PC-3 (cell line): ENCODE results near the gene TMEM131L. TPM values are rescaled to one million over a fixed set of nuclear protein-coding genes. Genes with fewer than 3 reads are reported as not detected.
"Not testable (repeated sequence)": the region's sequence is repeated elsewhere in the genome, so short reads cannot be mapped to it uniquely, and the experiment has no call there.

Experiments
- ATAC-seq: fragments of 200-7000 bp; cut with Tn5 transposase; 2 replicates; pipeline ENCODE4 v1.9.1; 2020; ENCODE audit warnings: mild to moderate bottlenecking, moderate library complexity
- Bru-seq: library from RNA; stranded (reverse); fragments of 400-500 nt; gene quantifications from one replicate; lab custom pipeline; 2021; lab: Mats Ljungman, UMichigan
- BruChase-seq, 2 experiments: library from RNA; stranded (reverse); fragments of 400-500 nt; gene quantifications; one replicate each; lab custom pipeline; 2021; lab: Mats Ljungman, UMichigan
- BruUV-seq: library from RNA; stranded (reverse); fragments of 400-500 nt; replicated peaks from 2 replicates; lab custom pipeline; 2021; lab: Mats Ljungman, UMichigan
- CTCF ChIA-PET: fragments of 300-600 bp; sonication (Branson Sonifier 250); formaldehyde crosslinking; loops from one replicate; lab custom pipeline; 2022; ENCODE audit warnings: antibody characterized with exemption; lab: Charles Lee
- POLR2A ChIA-PET: fragments of 300-600 bp; sonication (Branson Sonifier 250); formaldehyde crosslinking; loops from one replicate; lab custom pipeline; 2022; ENCODE audit warnings: antibody characterized with exemption; ENCODE audit not compliant: unreplicated experiment; lab: Charles Lee
- DNase-seq: peaks from one replicate; pipeline ENCODE4 v3.0.0-alpha.2; 2015
- H2AFZ ChIP-seq: fragments of 300-600 bp; sonication (generic); 2 replicates; pipeline ENCODE4 v1.6.0; 2016; ENCODE audit warnings: antibody characterized with exemption, low read length
- H3F3A ChIP-seq: fragments of 300-600 bp; sonication (generic); one replicate; pipeline ENCODE4 v1.6.0; 2017; ENCODE audit warnings: antibody characterized with exemption, low read length, control low read depth, mild to moderate bottlenecking; ENCODE audit not compliant: unreplicated experiment
- H3K27ac ChIP-seq: fragments of 300-600 bp; sonication (generic); 2 replicates; pipeline ENCODE4 v1.5.1; 2016; ENCODE audit warnings: mild to moderate bottlenecking, low read length
- H3K27me3 ChIP-seq: fragments of 300-600 bp; sonication (generic); 2 replicates; pipeline ENCODE4 v1.6.1; 2016; ENCODE audit warnings: low read length, mixed read lengths
- H3K36me3 ChIP-seq: fragments of 300-600 bp; sonication (generic); 2 replicates; pipeline ENCODE4 v1.6.1; 2016; ENCODE audit warnings: low read depth, mixed run types, low read length, mixed read lengths
- H3K4me1 ChIP-seq: fragments of 300-600 bp; sonication (generic); 2 replicates; pipeline ENCODE4 v1.5.1; 2016; ENCODE audit warnings: low read length; ENCODE audit not compliant: insufficient read depth
- H3K4me2 ChIP-seq: fragments of 300-600 bp; sonication (generic); 2 replicates; pipeline ENCODE4 v1.6.0; 2016; ENCODE audit warnings: low read length
- H3K4me3 ChIP-seq: fragments of 300-600 bp; sonication (generic); 2 replicates; pipeline ENCODE4 v1.5.1; 2016; ENCODE audit warnings: mild to moderate bottlenecking, low read length, mixed read lengths
- H3K79me2 ChIP-seq: fragments of 300-600 bp; sonication (generic); 2 replicates; pipeline ENCODE4 v1.6.1; 2017; ENCODE audit warnings: low read length, mixed read lengths
- H3K9ac ChIP-seq: fragments of 300-600 bp; sonication (generic); 2 replicates; pipeline ENCODE4 v1.6.0; 2016; ENCODE audit warnings: mild to moderate bottlenecking, low read length
- H3K9me2 ChIP-seq: fragments of 300-600 bp; sonication (generic); replicated peaks from 2 replicates; pipeline ENCODE4 v1.6.1; 2016; ENCODE audit warnings: mixed run types, low read length, mixed read lengths
- H3K9me3 ChIP-seq: fragments of 300-600 bp; sonication (generic); 2 replicates; pipeline ENCODE4 v1.6.1; 2016; ENCODE audit warnings: low read length, mixed read lengths
- H4K20me1 ChIP-seq: fragments of 300-600 bp; sonication (generic); 2 replicates; pipeline ENCODE4 v1.6.1; 2016; ENCODE audit warnings: low read length, mixed read lengths
- EZH2 ChIP-seq: fragments of 300-600 bp; sonication (generic); IDR thresholded peaks from one replicate; pipeline ENCODE4 v1.6.1; 2017; ENCODE audit warnings: antibody characterized with exemption, mild to moderate bottlenecking, low read length; ENCODE audit not compliant: unreplicated experiment
- EZH2phosphoT487 ChIP-seq: fragments of 300-600 bp; sonication (generic); IDR thresholded peaks from 2 replicates; pipeline ENCODE4 v1.6.1; 2018; ENCODE audit warnings: mild to moderate bottlenecking, antibody characterized with exemption, low read length, borderline replicate concordance
- intact Hi-C: fragments of 100-400 bp; cut with micrococcal nuclease; formaldehyde crosslinking; loops from 2 replicates; pipeline ENCODE4 v1.9.0; 2023
- long read RNA-seq: library from polyadenylated mRNA; unstranded; transcript quantifications from one replicate; pipeline ENCODE4 v2.0.0, GENCODE V29; 2021; ENCODE audit not compliant: unreplicated experiment
- total RNA-seq: library from RNA; depleted of rRNA; stranded (reverse); fragments of >200 nt; gene quantifications from 2 replicates; pipeline ENCODE4 v1.2.3, GENCODE V29; 2014; rRNA removed
- TF ChIP-seq, protein P1 (sequence below): fragments of 300-600 bp; sonication (generic); conservative IDR thresholded peaks from 2 replicates; pipeline ENCODE4 v1.5.1; 2017; ENCODE audit warnings: antibody characterized with exemption, low read depth, mild to moderate bottlenecking, low read length

TMEM131L gene, protein sequence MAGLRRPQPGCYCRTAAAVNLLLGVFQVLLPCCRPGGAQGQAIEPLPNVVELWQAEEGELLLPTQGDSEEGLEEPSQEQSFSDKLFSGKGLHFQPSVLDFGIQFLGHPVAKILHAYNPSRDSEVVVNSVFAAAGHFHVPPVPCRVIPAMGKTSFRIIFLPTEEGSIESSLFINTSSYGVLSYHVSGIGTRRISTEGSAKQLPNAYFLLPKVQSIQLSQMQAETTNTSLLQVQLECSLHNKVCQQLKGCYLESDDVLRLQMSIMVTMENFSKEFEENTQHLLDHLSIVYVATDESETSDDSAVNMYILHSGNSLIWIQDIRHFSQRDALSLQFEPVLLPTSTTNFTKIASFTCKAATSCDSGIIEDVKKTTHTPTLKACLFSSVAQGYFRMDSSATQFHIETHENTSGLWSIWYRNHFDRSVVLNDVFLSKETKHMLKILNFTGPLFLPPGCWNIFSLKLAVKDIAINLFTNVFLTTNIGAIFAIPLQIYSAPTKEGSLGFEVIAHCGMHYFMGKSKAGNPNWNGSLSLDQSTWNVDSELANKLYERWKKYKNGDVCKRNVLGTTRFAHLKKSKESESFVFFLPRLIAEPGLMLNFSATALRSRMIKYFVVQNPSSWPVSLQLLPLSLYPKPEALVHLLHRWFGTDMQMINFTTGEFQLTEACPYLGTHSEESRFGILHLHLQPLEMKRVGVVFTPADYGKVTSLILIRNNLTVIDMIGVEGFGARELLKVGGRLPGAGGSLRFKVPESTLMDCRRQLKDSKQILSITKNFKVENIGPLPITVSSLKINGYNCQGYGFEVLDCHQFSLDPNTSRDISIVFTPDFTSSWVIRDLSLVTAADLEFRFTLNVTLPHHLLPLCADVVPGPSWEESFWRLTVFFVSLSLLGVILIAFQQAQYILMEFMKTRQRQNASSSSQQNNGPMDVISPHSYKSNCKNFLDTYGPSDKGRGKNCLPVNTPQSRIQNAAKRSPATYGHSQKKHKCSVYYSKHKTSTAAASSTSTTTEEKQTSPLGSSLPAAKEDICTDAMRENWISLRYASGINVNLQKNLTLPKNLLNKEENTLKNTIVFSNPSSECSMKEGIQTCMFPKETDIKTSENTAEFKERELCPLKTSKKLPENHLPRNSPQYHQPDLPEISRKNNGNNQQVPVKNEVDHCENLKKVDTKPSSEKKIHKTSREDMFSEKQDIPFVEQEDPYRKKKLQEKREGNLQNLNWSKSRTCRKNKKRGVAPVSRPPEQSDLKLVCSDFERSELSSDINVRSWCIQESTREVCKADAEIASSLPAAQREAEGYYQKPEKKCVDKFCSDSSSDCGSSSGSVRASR (N-terminal part only)
- total RNA-seq (7.7 and 10.3 TPM in 2 replicates), Bru-seq, nascent RNA (percentile 52 among the genes with signal in this experiment), BruChase-seq, experiment 1, labeled RNA remaining after a 6-hour chase (percentile 50 among the genes with signal in this experiment), BruChase-seq, experiment 2, labeled RNA remaining after a 2-hour chase (percentile 44 among the genes with signal in this experiment)
- long read RNA-seq, full-length matches to known transcripts: 3 of 8 reads
- long read RNA-seq, partial matches to known transcripts: 0 of 8 reads
- long read RNA-seq, other reads (novel, unspliced or antisense): 5 of 8 reads

DNA sequence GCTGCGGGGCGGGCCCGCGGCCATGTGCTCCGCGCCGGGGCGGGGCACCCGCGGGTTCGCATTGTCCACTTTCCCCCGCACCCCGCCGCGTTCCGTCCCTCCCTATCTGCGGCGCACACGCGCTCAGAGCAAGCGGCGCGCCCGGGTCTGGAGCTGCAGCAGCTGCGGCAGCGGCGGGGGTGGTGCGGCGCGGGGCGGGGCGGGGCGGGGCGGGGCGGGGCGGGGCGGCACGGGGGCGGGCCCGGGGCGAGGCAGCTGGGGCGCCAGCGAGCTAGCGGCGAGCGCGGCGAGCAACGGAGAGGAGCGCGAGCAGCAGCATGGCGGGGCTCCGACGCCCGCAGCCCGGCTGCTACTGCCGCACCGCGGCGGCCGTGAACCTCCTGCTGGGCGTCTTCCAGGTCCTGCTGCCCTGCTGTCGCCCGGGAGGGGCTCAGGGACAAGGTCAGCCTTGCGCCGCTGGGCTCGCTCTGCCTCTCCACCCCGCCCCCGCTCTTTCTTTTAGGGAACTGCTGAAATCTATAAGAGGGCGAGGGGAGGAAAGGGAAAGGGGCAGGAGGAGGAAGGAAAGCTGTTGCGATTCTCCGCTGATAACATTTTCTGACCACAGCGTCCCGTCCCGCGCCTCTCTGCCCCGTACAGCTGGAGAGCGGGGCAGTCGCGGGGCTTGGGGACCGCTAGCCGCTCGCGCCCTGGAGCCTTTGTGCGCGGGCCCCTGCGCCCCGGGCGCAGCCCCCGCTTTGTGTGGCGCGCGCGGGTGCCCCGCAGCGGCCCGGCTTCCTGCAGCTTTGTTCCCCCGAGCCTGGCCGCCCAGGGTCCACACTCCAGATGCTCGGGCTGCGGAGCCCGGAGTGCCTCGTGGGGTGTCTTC is at the start of gene TMEM131L:
Gene TMEM131L (plus strand): TSS at position 280 of the 868 bp plus-strand sequence. CDS start 38 bp downstream, at position 318.
- H3K27me3 ChIP-seq: no peaks in the 10 kb centered on the region
- H3F3A ChIP-seq: no peaks in the 10 kb centered on the region
- H3K36me3 ChIP-seq: no peaks in the 10 kb centered on the region
- DNase-seq (peak; percentile 53), ATAC-seq (peak; percentile 73)
- ChIA-PET POLR2A (interaction anchor here (0.6 to 1.2 kb wide), 2 partner anchors 58 to 105 kb away, joined by 4 to 7 read pairs; no protein-coding TSS in a partner anchor), CTCF (interaction anchor here (0.6 to 3.4 kb wide), 2 partner anchors 20 to 108 kb away, joined by 3 to 19 read pairs; no protein-coding TSS in a partner anchor)
- peak within 1 kb of the TSS; percentile 88 for H3K27ac ChIP-seq
- peak within 1 kb of the TSS; percentile 90 for H3K4me3 ChIP-seq
- no peaks in the 10 kb centered on the region for H3K9me3 ChIP-seq
- H3K4me2 ChIP-seq: peak within 1 kb of the TSS; percentile 97
- no peaks in the 10 kb centered on the region for H4K20me1 ChIP-seq
- H3K79me2 ChIP-seq: peaks cover 42% of the 10 kb centered on the region
- peak within 1 kb of the TSS; percentile 91 for H2AFZ ChIP-seq
- H3K4me1 ChIP-seq: peaks cover 20% of the 10 kb centered on the region
- intact Hi-C loops: loop anchor here (5.0 to 10.0 kb wide), 2 partner anchors 91 to 122 kb away; partner anchors contain the start of gene MND1
- peak within 1 kb of the TSS; percentile 93 for H3K9ac ChIP-seq
- BruUV-seq: no TSS peak
- TF ChIP-seq EZH2phosphoT487 (no peak), EZH2 (no peak)
- TF ChIP-seq, protein P1, sequence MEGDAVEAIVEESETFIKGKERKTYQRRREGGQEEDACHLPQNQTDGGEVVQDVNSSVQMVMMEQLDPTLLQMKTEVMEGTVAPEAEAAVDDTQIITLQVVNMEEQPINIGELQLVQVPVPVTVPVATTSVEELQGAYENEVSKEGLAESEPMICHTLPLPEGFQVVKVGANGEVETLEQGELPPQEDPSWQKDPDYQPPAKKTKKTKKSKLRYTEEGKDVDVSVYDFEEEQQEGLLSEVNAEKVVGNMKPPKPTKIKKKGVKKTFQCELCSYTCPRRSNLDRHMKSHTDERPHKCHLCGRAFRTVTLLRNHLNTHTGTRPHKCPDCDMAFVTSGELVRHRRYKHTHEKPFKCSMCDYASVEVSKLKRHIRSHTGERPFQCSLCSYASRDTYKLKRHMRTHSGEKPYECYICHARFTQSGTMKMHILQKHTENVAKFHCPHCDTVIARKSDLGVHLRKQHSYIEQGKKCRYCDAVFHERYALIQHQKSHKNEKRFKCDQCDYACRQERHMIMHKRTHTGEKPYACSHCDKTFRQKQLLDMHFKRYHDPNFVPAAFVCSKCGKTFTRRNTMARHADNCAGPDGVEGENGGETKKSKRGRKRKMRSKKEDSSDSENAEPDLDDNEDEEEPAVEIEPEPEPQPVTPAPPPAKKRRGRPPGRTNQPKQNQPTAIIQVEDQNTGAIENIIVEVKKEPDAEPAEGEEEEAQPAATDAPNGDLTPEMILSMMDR: no peak
- H3K9me2 ChIP-seq: no peaks in the 10 kb centered on the region

DNA sequence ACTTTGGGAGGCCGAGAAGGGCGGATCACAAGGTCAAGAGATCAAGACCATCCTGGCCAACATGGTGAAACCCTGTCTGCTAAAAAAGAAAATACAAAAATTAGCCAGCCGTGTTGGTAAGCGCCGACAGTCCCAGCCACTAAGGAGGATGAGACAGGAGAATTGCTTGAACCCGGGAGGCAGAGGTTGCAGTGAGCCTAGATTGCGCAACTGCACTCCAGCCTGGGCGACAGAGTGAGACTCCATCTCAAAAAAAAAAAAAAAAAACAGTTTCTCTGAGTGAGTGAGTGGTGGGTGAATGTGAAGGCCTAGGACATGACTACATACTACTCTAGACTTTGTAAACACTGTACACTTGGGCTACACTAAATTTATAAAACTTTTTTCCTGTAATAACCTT is 49.7 kb upstream of the TMEM131L start:
- H3K4me1 ChIP-seq, CTCF ChIA-PET, H3K9me2 ChIP-seq, H3K79me2 ChIP-seq, H3K4me3 ChIP-seq, BruUV-seq, H3K9ac ChIP-seq, POLR2A ChIA-PET, DNase-seq, H2AFZ ChIP-seq, H3K36me3 ChIP-seq, H3K27me3 ChIP-seq, H3K9me3 ChIP-seq, ATAC-seq, H4K20me1 ChIP-seq, H3K4me2 ChIP-seq, intact Hi-C loops, H3K27ac ChIP-seq, H3F3A ChIP-seq: not testable (repeated sequence)
